Neural crest cell (in vitro differentiated cells): ENCODE measurements around the gene ADGRB2. TPM values are rescaled to one million over a fixed set of nuclear protein-coding genes. Genes with fewer than 3 reads are reported as not detected.

Experiments used
- DNase-seq: peaks from one replicate; pipeline ENCODE4 v3.0.0; 2021; ENCODE audit warnings: low read depth, mixed read lengths, low spot score
- H3K27ac Mint-ChIP-seq: one replicate; pipeline ENCODE4 v1.8.0; 2021; ENCODE audit warnings: mild to moderate bottlenecking, mixed read lengths; ENCODE audit not compliant: unreplicated experiment
- H3K27me3 Mint-ChIP-seq: 2 replicates; pipeline ENCODE4 v1.8.0; 2021; ENCODE audit warnings: low read depth, mild to moderate bottlenecking, mixed read lengths
- H3K36me3 Mint-ChIP-seq: 2 replicates; pipeline ENCODE4 v1.8.0; 2021; ENCODE audit warnings: low read depth, mild to moderate bottlenecking, mixed read lengths
- H3K4me1 Mint-ChIP-seq: 2 replicates; pipeline ENCODE4 v1.8.0; 2021; ENCODE audit warnings: mixed read lengths
- H3K4me3 Mint-ChIP-seq: one replicate; pipeline ENCODE4 v1.8.0; 2021; ENCODE audit warnings: mild to moderate bottlenecking, mixed read lengths
- H3K9me3 Mint-ChIP-seq: 2 replicates; pipeline ENCODE4 v1.8.0; 2021; ENCODE audit warnings: mixed read lengths
- CTCF ChIP-seq: fragments of 200-600 bp; sonication (generic); conservative IDR thresholded peaks from 2 replicates; pipeline ENCODE4 v1.5.0; 2021; ENCODE audit warnings: antibody characterized with exemption, mild to moderate bottlenecking
- total RNA-seq: library from RNA; stranded (reverse); gene quantifications from 2 replicates; pipeline ENCODE4 v1.2.1, GENCODE V29; 2021

ADGRB2 gene
- total RNA-seq, 1 donor from 2014 or later = 18.8 TPM

DNA sequence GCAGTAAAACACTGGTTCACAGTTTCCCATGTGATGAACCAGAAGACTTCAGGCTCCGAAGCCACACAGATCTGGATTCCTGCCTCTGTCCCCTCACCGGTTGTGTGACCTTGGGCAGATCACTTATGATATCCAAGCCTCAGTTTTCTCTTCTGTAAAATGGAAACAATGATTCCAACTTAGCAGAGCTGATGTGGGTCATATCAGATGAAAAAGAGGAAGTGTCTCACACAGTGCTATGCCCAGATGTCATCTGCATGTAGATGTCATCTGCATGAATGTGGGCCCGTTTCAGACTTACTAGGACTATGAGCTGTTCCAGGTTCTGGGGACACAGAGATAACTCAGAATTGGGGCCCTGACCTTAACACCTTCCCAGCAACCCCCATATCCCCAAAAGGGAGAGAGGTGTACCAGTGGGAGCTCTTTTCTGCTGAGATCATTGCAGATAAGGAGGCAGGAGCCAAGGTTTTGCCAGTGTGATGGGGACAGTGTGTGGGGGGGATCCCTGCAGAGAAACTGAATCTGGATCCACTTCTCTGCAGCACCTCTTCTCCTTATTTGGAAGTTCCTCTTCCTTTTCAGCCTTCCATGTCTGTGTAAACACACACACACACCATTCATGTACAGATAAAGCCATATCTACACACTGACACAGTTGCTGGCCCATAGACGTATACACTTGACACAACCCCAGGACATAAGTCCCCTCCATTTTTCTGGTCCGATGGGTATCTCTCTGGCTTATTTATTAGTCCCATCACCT is 5.0 kb upstream of the ADGRB2 start:
- Mint-ChIP-seq H3K27me3 (peaks cover 77% of the 10 kb centered on the region), H3K27ac (no peak overlapping the region), H3K4me3 (no peak overlapping the region), H3K9me3 (no peaks in the 10 kb centered on the region), H3K4me1 (peaks cover 15% of the 10 kb centered on the region), H3K36me3 (no peaks in the 10 kb centered on the region)
- TF ChIP-seq CTCF = no peak
- no peak for DNase-seq

DNA sequence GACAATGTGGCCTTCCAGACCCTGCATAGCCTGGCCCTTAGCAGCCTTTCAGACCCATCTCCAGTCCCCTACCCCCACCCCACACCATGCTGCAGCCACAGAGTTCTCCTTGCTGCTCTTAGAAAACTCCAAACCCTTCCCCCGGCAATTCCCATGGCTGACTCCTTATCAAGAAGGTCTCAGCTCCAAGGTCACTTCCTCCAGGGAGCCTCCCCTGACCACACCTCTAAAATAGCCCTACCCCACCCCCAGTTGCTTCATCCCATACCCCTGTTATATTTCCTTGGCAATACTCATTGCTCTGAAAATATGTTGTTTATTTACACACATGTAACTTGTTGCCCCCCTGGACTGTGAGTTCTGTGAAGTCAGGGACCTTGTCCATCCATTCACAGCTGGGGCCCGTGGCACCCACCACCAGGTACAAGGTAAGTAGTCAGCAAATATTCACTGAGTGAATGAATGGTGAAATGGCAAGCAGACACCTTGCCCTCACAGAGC is 4.3 kb upstream of the ADGRB2 start:
- Mint-ChIP-seq H3K4me3 (no peak overlapping the region), H3K36me3 (no peaks in the 10 kb centered on the region), H3K27me3 (peaks cover 72% of the 10 kb centered on the region), H3K9me3 (no peaks in the 10 kb centered on the region), H3K4me1 (peaks cover 15% of the 10 kb centered on the region), H3K27ac (peak overlapping the region; percentile 45)
- no peak for DNase-seq
- no peak for TF ChIP-seq CTCF

GRCh38 chr1:31767225-31767624 is 3.1 kb upstream of the ADGRB2 start:
- TF ChIP-seq CTCF = no peak
- Mint-ChIP-seq H3K4me1 (peaks cover 15% of the 10 kb centered on the region), H3K36me3 (no peaks in the 10 kb centered on the region), H3K27ac (no peak overlapping the region), H3K27me3 (peaks cover 68% of the 10 kb centered on the region), H3K9me3 (no peaks in the 10 kb centered on the region), H3K4me3 (peak overlapping the region; percentile 31)
- DNase-seq = no peak

GRCh38 chr1:31765516-31765915 is 1.4 kb upstream of the ADGRB2 start:
- Mint-ChIP-seq H3K4me3 (peak overlapping the region; percentile 90), H3K4me1 (peaks cover 23% of the 10 kb centered on the region), H3K27me3 (peaks cover 55% of the 10 kb centered on the region), H3K9me3 (no peaks in the 10 kb centered on the region), H3K27ac (no peak overlapping the region), H3K36me3 (no peaks in the 10 kb centered on the region)
- no peak for TF ChIP-seq CTCF
- no peak for DNase-seq

DNA sequence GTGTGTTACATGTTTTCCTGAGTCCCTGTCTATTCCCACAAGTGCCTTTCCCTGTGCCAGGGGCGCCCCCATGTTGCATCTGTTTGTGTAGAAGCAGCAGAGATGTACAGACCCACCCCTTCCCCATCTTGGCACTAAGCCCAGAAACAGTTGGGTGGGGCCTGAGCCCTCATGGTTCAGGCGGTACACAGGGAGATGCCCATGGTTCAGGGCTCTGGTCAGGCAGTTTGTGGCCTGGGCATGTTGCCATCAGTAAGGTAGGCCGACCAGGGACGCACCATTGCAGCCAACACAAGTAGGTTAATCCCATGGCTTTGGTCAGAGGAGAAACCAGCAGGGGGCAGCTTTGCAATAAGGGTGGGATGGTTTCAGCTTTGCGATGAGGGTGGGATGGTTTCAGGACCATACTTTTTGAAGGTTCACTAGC is 914 bp upstream of the ADGRB2 start:
- Mint-ChIP-seq H3K36me3 (no peaks in the 10 kb centered on the region), H3K4me1 (peaks cover 25% of the 10 kb centered on the region), H3K27me3 (peaks cover 51% of the 10 kb centered on the region), H3K9me3 (no peaks in the 10 kb centered on the region), H3K27ac (no peak overlapping the region), H3K4me3 (peak overlapping the region; percentile 90)
- peak; percentile 40 for TF ChIP-seq CTCF
- DNase-seq = peak; percentile 49
